Activated naive CD4-positive, alpha-beta T cell treated with anti-CD3 and anti-CD28 coated beads, Interleukin-2, amount 50 U/mL, for 24 hours (primary cell): ENCODE results near the gene SHPK.

Experiments
- H3K27ac Mint-ChIP-seq: one replicate; pipeline ENCODE4 v1.8.0; 2021; ENCODE audit warnings: mild to moderate bottlenecking, mixed read lengths
- H3K27me3 Mint-ChIP-seq: one replicate; pipeline ENCODE4 v1.8.0; 2021; ENCODE audit warnings: mixed read lengths
- H3K36me3 Mint-ChIP-seq: one replicate; pipeline ENCODE4 v1.8.0; 2021; ENCODE audit warnings: mixed read lengths
- H3K4me1 Mint-ChIP-seq: one replicate; pipeline ENCODE4 v1.8.0; 2021; ENCODE audit warnings: mixed read lengths
- H3K4me3 Mint-ChIP-seq: one replicate; pipeline ENCODE4 v1.8.0; 2021; ENCODE audit warnings: mild to moderate bottlenecking, mixed read lengths
- H3K9me3 Mint-ChIP-seq: one replicate; pipeline ENCODE4 v1.8.0; 2021; ENCODE audit warnings: mixed read lengths

SHPK gene

GRCh38 chr17:3559270-3559645, 76.8 kb downstream of the SHPK start:
- no peaks in the 10 kb centered on the region for H3K27me3 Mint-ChIP-seq
- no peak overlapping the region for H3K27ac Mint-ChIP-seq
- no peaks in the 10 kb centered on the region for H3K9me3 Mint-ChIP-seq
- H3K4me3 Mint-ChIP-seq: no peak overlapping the region
- no peaks in the 10 kb centered on the region for H3K36me3 Mint-ChIP-seq
- H3K4me1 Mint-ChIP-seq: peaks cover 8% of the 10 kb centered on the region

GRCh38 chr17:3558603-3559269, 77.3 kb downstream of the SHPK start:
- no peaks in the 10 kb centered on the region for H3K27me3 Mint-ChIP-seq
- no peak overlapping the region for H3K4me3 Mint-ChIP-seq
- no peaks in the 10 kb centered on the region for H3K36me3 Mint-ChIP-seq
- no peaks in the 10 kb centered on the region for H3K9me3 Mint-ChIP-seq
- H3K27ac Mint-ChIP-seq: no peak overlapping the region
- peaks cover 8% of the 10 kb centered on the region for H3K4me1 Mint-ChIP-seq
